ENCODE data around the gene TBCCD1. TPM values are rescaled to one million over a fixed set of nuclear protein-coding genes. Genes with fewer than 3 reads are reported as not detected.

The TBCCD1 gene
- total and polyA plus RNA-seq, 2 of the 8 experiments (the other 6 are each of a cell fraction or from before 2014, with no cell fraction given), result 11.3 to 13.9 TPM

DNA sequence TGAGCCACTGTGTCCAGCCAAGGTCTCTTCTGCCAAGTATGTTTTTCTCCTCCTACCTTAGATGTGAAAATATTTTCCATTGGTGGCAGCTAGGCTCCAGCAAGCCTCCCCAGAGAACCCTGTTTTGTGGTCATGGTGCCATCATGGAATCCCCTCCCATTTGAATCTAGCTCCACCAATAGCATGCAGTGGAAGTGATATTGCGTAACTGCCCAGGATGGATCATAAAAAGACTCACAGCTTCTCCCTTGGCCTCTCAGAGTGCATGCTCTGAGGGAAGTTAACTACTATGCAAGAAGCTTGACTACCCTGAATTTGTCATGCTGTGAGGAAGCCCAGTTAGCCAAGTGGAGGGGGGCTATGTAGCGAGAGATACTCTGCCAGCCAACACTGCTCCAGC is 50.5 kb downstream of the TBCCD1 start:
- no peak for DNase-seq (ENCODE audit: low read depth in 1 of 2, low spot score in 2 of 2)
- Histone ChIP-seq H3K4me2 (ENCODE audit: insufficient read depth in 1 of 2, low read depth in 2 of 2, low read length in 2 of 2) (no peak overlapping the region), H2BK120ac (replicated peaks; ENCODE audit: low read depth, low read length) (no peak overlapping the region)

More for the DNA sequence above, 50.5 kb downstream of the TBCCD1 start:
- H3K27me3 ChIP-seq (replicated peaks in 1 of 4; ENCODE audit: control insufficient read depth in 3 of 4, extremely low read depth in 1 of 4, insufficient read depth in 3 of 4, low read length in 3 of 4), result no peaks in the 10 kb centered on the region; a peak in 2 of 7 replicates
- H3K79me1 ChIP-seq (ENCODE audit: low read depth, low read length), result no peaks in the 10 kb centered on the region
- H3K18ac ChIP-seq (ENCODE audit: extremely low read depth, low read length), result no peak overlapping the region
- no peaks in the 10 kb centered on the region for H4K20me1 ChIP-seq (replicated peaks in 1 of 2; ENCODE audit: control insufficient read depth in 1 of 2, insufficient read depth in 2 of 2, low read length in 2 of 2)
- 85% methylated on average over 2 of the region's 2 CpGs; no CpG with 5 or more reads in 1 of the 2 experiments for WGBS, 2 experiments (ENCODE audit: extremely low coverage in 1 of 2, insufficient coverage in 1 of 2, insufficient read length in 1 of 2, insufficient replicate concordance in 2 of 2, low coverage in 1 of 2, low lambda C conversion rate in 2 of 2, missing lambda C conversion rate in 1 of 2)
- no peak overlapping the region for H3K4ac ChIP-seq (replicated peaks; ENCODE audit: insufficient read length, low read depth, low read length)
- no peak overlapping the region for H2BK5ac ChIP-seq (ENCODE audit: low read depth, low read length)
- H3K56ac ChIP-seq (replicated peaks; ENCODE audit: insufficient read length, low read depth, low read length), result no peak overlapping the region
- H4K5ac ChIP-seq (ENCODE audit: insufficient read length, low read depth, low read length), result no peak overlapping the region
- no peak overlapping the region for H2BK12ac ChIP-seq (ENCODE audit: low read depth, low read length)
- H4K91ac ChIP-seq (replicated peaks; ENCODE audit: insufficient read length, low read length), result no peak overlapping the region
- peaks cover 2% of the 10 kb centered on the region; the same call in 1 of the 2 replicates for H3K23me2 ChIP-seq (ENCODE audit: low read depth, low read length)
- no peak overlapping the region for H2BK20ac ChIP-seq (ENCODE audit: low read length)
- H3K9ac ChIP-seq (replicated peaks in 1 of 4; ENCODE audit: extremely low read depth in 1 of 4, low read depth in 3 of 4, low read length in 3 of 4), result no peak overlapping the region
- ChIA-PET CTCF (ENCODE audit: partially characterized antibody) (interaction anchor here (0.6 to 3.3 kb wide), 9 partner anchors 8 to 256 kb away, joined by 3 to 16 read pairs (median 4); no protein-coding TSS in a partner anchor), POLR2A (ENCODE audit: partially characterized antibody) (no interaction called here)
- no peaks in the 10 kb centered on the region for H3K9me3 ChIP-seq (ENCODE audit: insufficient read depth in 2 of 2, low read depth in 1 of 2, low read length in 1 of 2)
- no peak overlapping the region for H3K4me3 ChIP-seq (ENCODE audit: extremely low read depth in 1 of 4, insufficient read depth in 2 of 4, low read depth in 3 of 4, low read length in 4 of 4)
- H3K23ac ChIP-seq (ENCODE audit: insufficient read length), result no peak overlapping the region
- no peak overlapping the region for H3K14ac ChIP-seq (ENCODE audit: insufficient read length)
- no peak overlapping the region for H2AFZ ChIP-seq (ENCODE audit: low read length)
- no peak for TF ChIP-seq CTBP2 (IDR thresholded peaks at IDR 0.05; ENCODE audit: borderline replicate concordance, insufficient read depth, insufficient read length, low read length)
- TF ChIP-seq CEBPB (IDR thresholded peaks at IDR 0.05; ENCODE audit: low read depth, low read length), result peak; percentile 88
- no peak for TF ChIP-seq BACH1 (IDR thresholded peaks at IDR 0.05; ENCODE audit: low read length)
- no peaks in the 10 kb centered on the region for H3K36me3 ChIP-seq (ENCODE audit: control insufficient read depth in 2 of 4, insufficient read depth in 4 of 4, low read length in 3 of 4)
- no peak overlapping the region for H3K27ac ChIP-seq (ENCODE audit: low read depth, low read length)
- FAIRE-seq, result no peak
- no peak overlapping the region for H4K8ac ChIP-seq (ENCODE audit: extremely low read depth, insufficient read depth, low read length)
- H2BK15ac ChIP-seq (ENCODE audit: low read length), result no peak overlapping the region
- peaks cover 0 to 2% (median 0%) of the 10 kb centered on the region in 4 experiments; a peak in 1 of 7 replicates for H3K4me1 ChIP-seq (replicated peaks in 1 of 4; ENCODE audit: control insufficient read depth in 3 of 4, insufficient read depth in 4 of 4, low read length in 3 of 4)
- H2AK5ac ChIP-seq (ENCODE audit: low read depth, low read length), result no peak overlapping the region
- no peaks in the 10 kb centered on the region for H3K79me2 ChIP-seq (ENCODE audit: control insufficient read depth in 1 of 2, insufficient read depth in 2 of 2, low read length in 2 of 2)
